Calu3 (cell line): Measurements from ENCODE around the gene ABCA4. TPM values are rescaled to one million over a fixed set of nuclear protein-coding genes. Genes with fewer than 3 reads are reported as not detected.

Experiments
- total RNA-seq: library from RNA; stranded (reverse); gene quantifications from 2 replicates; pipeline ENCODE4 v1.2.3, GENCODE V29; 2022

ABCA4 gene
- total RNA-seq, 1 experiment from 2014 or later: 0.31 TPM

Other genes starting within 250 kb of the ABCA4 start
- 71.8 and 76.7 TPM in 2 replicates for gene DNTTIP2, start 241.9 kb downstream of the ABCA4 start, total RNA-seq
- 20.2 and 20.9 TPM in 2 replicates for gene GCLM, start 211.7 kb downstream of the ABCA4 start, total RNA-seq
- 57.9 and 62.6 TPM in 2 replicates for gene ARHGAP29, start 116.4 kb upstream of the ABCA4 start, total RNA-seq